ENCODE data around the gene NTM. TPM values are rescaled to one million over a fixed set of nuclear protein-coding genes. Genes with fewer than 3 reads are reported as not detected.

NTM gene
- total and polyA plus RNA-seq, 2 of the 8 experiments (the other 6 are each of a cell fraction or from before 2014, with no cell fraction given): 13.4 to 20.0 TPM

DNA sequence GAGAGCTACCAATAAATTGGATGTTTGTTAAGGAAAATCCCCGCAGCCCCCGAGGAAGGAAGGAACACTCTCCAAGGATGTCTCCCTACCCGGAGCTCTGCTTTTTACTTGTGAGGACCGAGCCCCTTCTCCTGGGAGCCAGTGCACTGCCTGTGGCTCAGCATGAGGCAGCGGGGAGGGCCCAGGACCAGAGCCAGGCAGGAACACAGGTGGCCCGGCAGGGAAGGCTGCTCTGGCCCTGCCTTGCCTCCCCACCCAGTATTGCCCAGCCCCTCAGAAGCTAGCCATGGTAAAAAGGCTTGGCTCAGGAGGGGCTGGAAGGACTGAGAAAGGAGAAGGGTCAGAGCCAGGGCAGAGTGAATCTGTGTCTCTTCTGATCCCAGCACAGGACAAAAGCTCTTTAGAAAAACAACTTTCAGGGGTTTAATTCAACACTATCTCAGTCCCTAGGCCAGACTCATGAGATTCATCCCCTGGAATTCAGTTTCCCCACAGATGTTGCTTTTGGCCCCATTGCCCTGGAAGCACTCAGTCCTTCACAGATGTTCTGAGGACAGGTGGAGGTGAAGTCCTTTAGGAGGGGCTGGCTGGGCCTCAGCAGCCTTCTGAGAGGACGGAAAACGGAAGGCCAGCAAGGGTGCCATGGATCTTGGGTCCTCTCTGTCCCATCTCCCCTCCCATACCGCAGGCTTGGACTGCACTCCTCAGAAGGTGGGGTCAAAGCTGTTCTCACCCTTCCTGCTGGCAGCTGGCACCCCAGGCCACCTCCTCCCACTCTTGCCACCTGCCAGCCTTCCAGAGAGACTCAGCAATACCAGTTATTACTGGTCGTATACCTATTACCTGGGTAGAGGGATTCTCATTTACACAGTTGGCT, 318.9 kb downstream of the NTM start:
- ChIA-PET POLR2A (ENCODE audit: partially characterized antibody) (no interaction called here), CTCF (ENCODE audit: partially characterized antibody) (interaction anchor here (0.6 to 11.9 kb wide), 32 partner anchors 13 to 1254 kb away, joined by 3 to 115 read pairs (median 4); no protein-coding TSS in a partner anchor)
- Histone ChIP-seq H2BK120ac (replicated peaks; ENCODE audit: low read depth, low read length) (no peak overlapping the region), H3K4me3 (ENCODE audit: extremely low read depth in 1 of 4, insufficient read depth in 2 of 4, low read depth in 3 of 4, low read length in 4 of 4) (no peak overlapping the region), H2AK5ac (ENCODE audit: low read depth, low read length) (no peak overlapping the region), H3K18ac (ENCODE audit: extremely low read depth, low read length) (no peak overlapping the region; the same call in 1 of the 2 replicates), H3K4me2 (ENCODE audit: insufficient read depth in 1 of 2, low read depth in 2 of 2, low read length in 2 of 2) (no peak overlapping the region), H3K9me3 (ENCODE audit: insufficient read depth in 2 of 2, low read depth in 1 of 2, low read length in 1 of 2) (no peaks in the 10 kb centered on the region), H3K27ac (ENCODE audit: low read depth, low read length) (no peak overlapping the region), H2BK12ac (ENCODE audit: low read depth, low read length) (0 out of 2 replicates have a peak overlapping the region, but pooled peaks have one; percentile 75), H2BK5ac (ENCODE audit: low read depth, low read length) (no peak overlapping the region), H3K56ac (replicated peaks; ENCODE audit: insufficient read length, low read depth, low read length) (no peak overlapping the region), H3K14ac (ENCODE audit: insufficient read length) (no peak overlapping the region), H2BK20ac (ENCODE audit: low read length) (no peak overlapping the region), H3K36me3 (ENCODE audit: control insufficient read depth in 2 of 4, insufficient read depth in 4 of 4, low read length in 3 of 4) (no peaks in the 10 kb centered on the region), H3K79me2 (ENCODE audit: control insufficient read depth in 1 of 2, insufficient read depth in 2 of 2, low read length in 2 of 2) (no peaks in the 10 kb centered on the region), H4K91ac (replicated peaks; ENCODE audit: insufficient read length, low read length) (no peak overlapping the region), H3K23me2 (ENCODE audit: low read depth, low read length) (peaks cover 2% of the 10 kb centered on the region; the same call in 1 of the 2 replicates), H3K9ac (replicated peaks in 1 of 4; ENCODE audit: extremely low read depth in 1 of 4, low read depth in 3 of 4, low read length in 3 of 4) (no peak overlapping the region), H3K4me1 (replicated peaks in 1 of 4; ENCODE audit: control insufficient read depth in 3 of 4, insufficient read depth in 4 of 4, low read length in 3 of 4) (peaks cover 0 to 9% (median 4%) of the 10 kb centered on the region in 4 experiments; a peak in 4 of 7 replicates), H2AFZ (ENCODE audit: low read length) (no peak overlapping the region), H3K79me1 (ENCODE audit: low read depth, low read length) (no peaks in the 10 kb centered on the region), H2BK15ac (ENCODE audit: low read length) (no peak overlapping the region), H3K27me3 (replicated peaks in 1 of 4; ENCODE audit: control insufficient read depth in 3 of 4, extremely low read depth in 1 of 4, insufficient read depth in 3 of 4, low read length in 3 of 4) (peaks cover 0 to 22% (median 16%) of the 10 kb centered on the region in 4 experiments; a peak in 5 of 7 replicates), H3K4ac (replicated peaks; ENCODE audit: insufficient read length, low read depth, low read length) (no peak overlapping the region), H4K20me1 (replicated peaks in 1 of 2; ENCODE audit: control insufficient read depth in 1 of 2, insufficient read depth in 2 of 2, low read length in 2 of 2) (peaks cover 0 to 4% of the 10 kb centered on the region in 2 experiments), H4K8ac (ENCODE audit: extremely low read depth, insufficient read depth, low read length) (no peak overlapping the region), H4K5ac (ENCODE audit: insufficient read length, low read depth, low read length) (no peak overlapping the region), H3K23ac (ENCODE audit: insufficient read length) (no peak overlapping the region)
- FAIRE-seq (no peak), DNase-seq (ENCODE audit: low read depth in 1 of 2, low spot score in 2 of 2) (no peak)
- 83% methylated on average over 9 of the region's 10 CpGs; no CpG with 5 or more reads in 1 of the 2 experiments for WGBS, 2 experiments (ENCODE audit: extremely low coverage in 1 of 2, insufficient coverage in 1 of 2, insufficient read length in 1 of 2, insufficient replicate concordance in 2 of 2, low coverage in 1 of 2, low lambda C conversion rate in 2 of 2, missing lambda C conversion rate in 1 of 2)
- no peak for TF ChIP-seq EGR1 (IDR thresholded peaks at IDR 0.05; ENCODE audit: borderline replicate concordance, low read depth, low read length)
- no peak for TF ChIP-seq CHD1 (IDR thresholded peaks at IDR 0.05; ENCODE audit: low read depth, low read length)
- TF ChIP-seq, protein P1, sequence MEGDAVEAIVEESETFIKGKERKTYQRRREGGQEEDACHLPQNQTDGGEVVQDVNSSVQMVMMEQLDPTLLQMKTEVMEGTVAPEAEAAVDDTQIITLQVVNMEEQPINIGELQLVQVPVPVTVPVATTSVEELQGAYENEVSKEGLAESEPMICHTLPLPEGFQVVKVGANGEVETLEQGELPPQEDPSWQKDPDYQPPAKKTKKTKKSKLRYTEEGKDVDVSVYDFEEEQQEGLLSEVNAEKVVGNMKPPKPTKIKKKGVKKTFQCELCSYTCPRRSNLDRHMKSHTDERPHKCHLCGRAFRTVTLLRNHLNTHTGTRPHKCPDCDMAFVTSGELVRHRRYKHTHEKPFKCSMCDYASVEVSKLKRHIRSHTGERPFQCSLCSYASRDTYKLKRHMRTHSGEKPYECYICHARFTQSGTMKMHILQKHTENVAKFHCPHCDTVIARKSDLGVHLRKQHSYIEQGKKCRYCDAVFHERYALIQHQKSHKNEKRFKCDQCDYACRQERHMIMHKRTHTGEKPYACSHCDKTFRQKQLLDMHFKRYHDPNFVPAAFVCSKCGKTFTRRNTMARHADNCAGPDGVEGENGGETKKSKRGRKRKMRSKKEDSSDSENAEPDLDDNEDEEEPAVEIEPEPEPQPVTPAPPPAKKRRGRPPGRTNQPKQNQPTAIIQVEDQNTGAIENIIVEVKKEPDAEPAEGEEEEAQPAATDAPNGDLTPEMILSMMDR (IDR thresholded peaks at IDR 0.05; ENCODE audit: control extremely low read depth in 1 of 3, insufficient read depth in 1 of 3, low read depth in 1 of 3, low read length in 3 of 3): no peak
- no peak for TF ChIP-seq CHD2 (IDR thresholded peaks at IDR 0.05; ENCODE audit: low read length)
- no peak for TF ChIP-seq KDM5A (IDR thresholded peaks at IDR 0.05; ENCODE audit: low read length)
